GM06990 (cell line): ENCODE measurements around the gene RAB4A.

Source experiments
- DNase-seq: peaks from one replicate; pipeline ENCODE4 v3.0.0-alpha.2; 2011; ENCODE audit not compliant: insufficient read length; ENCODE audit errors: extremely low read depth
- H3K27me3 ChIP-seq: replicated peaks from 2 replicates; pipeline ENCODE4 v1.6.0; 2011; ENCODE audit warnings: low read length; ENCODE audit not compliant: control insufficient read depth, insufficient read depth
- H3K36me3 ChIP-seq: 2 replicates; pipeline ENCODE4 v1.5.1; 2011; ENCODE audit warnings: low read length; ENCODE audit not compliant: control insufficient read depth, insufficient read depth
- H3K4me3 ChIP-seq: replicated peaks from 2 replicates; pipeline ENCODE4 v1.5.1; 2011; ENCODE audit warnings: low read depth, mild to moderate bottlenecking, control low read depth, low read length
- CTCF ChIP-seq: IDR thresholded peaks from 2 replicates; pipeline ENCODE4 v1.5.1; 2011; ENCODE audit warnings: low read length, control low read depth, mild to moderate bottlenecking, inconsistent platforms; ENCODE audit not compliant: insufficient read depth, poor library complexity, severe bottlenecking

Gene RAB4A

DNA sequence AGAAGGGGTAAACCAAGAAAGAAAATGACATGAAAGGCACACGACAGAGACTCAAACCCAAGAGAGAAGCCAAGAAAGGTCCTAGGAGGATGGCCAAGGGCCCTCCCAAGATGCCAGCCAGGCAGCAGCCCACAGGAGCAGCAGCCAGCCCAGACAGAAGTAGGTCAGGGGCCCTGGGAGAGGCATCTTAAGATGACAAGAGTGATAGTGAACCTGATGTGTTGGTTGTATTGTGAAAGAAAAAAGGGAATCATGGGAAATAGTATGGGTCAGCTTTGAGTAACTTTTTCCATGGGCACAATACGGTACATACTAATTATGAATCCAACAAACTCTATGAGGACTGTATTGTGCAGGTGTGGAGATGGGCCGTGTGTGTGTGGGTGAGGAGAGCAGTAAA, 68.6 kb downstream of the RAB4A start:
- DNase-seq: no peak
- Histone ChIP-seq H3K36me3 (no peaks in the 10 kb centered on the region), H3K27me3 (no peaks in the 10 kb centered on the region), H3K4me3 (no peak overlapping the region)
- TF ChIP-seq CTCF: no peak

- TF ChIP-seq CTCF: no peak
- Histone ChIP-seq H3K4me3 (peak overlapping the region; percentile 1), H3K36me3 (no peaks in the 10 kb centered on the region), H3K27me3 (no peaks in the 10 kb centered on the region)
- no peak for DNase-seq
These were observed 69.6 kb downstream of the RAB4A start for GRCh38 chr1:229340496-229340895.

DNA sequence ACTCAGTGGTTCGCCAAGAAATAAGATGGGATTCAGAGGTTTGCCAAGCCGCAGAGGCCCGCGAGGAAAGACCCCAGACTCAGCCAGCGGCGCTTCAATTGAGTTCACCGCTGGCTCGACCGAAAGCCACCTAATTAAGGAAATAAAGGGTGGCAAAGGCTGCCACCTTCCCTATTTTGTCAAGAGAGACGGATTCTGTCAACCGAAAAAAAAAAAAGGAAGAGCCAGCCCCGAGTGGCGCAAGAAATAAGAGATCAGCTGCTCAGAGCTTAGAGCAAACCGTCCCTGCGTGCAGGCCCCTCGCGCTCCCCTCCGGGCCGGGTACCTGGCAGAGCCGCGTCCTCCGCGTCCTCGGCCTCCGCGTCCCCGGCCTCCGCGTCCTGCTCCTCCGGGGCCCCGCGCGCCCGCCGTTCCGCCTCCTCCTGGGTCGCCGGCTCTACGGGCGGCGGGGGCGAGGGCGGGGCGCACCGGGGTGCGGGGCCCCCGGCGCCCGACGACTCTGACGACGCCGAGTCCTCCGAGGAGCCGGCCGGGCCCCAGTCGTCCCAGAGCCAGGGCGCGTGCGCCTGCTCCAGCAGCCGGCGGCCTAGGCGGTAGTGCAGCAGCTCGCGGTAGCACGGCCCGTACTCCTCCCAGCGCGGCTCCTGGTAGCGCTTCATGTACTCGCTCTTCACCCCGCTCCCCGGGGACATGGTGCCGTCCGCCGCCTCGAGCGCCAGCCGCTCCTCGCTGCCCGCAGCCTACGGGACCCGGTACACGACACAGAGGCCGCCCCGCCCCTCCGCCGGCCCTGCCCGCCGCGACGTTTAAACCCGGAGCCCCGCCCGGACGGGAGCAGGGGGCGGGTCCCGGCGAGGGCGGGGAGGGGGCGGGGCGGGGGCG, 71.1 kb downstream of the RAB4A start:
- TF ChIP-seq CTCF: no peak
- DNase-seq: peak; percentile 85
- H3K36me3 ChIP-seq: no peaks in the 10 kb centered on the region
- peaks cover 1% of the 10 kb centered on the region; the same call in 1 of the 2 replicates for H3K27me3 ChIP-seq
- peak overlapping the region; percentile 80 for H3K4me3 ChIP-seq

DNA sequence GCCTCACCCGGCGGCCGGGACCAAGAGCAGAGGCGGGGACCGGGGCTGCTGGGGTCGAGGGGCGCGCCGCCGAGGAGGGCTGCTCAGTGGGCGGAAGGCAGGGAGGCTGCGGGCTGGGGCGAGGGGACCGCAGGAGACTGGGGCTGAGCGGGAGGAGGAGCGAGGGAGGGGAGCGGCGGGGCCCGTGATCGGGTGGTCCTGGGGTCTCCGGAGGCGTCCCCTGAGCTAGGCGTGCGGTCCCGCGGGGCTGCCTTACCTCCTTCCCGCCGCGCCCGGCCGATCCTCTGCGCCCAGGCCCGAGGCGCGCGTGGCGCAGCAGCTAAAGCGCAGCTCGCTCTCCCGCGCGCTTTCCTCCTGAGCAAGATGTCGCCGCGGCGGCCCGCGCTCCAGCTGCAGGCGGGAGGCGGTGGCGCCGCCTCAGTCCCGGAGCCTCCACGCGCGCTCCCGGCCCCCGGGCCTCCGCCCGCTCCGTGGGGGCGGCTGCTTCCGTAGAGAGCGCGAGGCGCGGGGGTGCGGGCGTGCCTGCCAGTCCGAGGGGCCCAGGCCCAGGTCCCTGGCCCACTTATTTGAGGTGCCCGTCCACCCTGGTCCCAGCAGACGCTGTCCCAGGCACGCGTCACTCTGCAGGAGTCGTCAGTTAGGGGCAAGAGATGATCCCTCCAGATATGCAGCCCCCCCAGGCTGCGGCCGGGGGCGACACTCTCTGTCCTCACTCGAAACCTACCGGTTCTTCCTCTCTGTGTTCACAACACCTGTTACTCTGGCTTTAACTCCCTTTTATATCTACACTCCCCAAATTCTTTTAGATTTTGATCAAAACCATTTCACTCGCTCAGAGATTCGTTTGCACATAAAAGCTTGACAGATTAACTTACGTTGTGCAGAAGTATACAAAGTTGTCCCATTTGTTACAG, 72.0 kb downstream of the RAB4A start, which contains the start of gene CCSAP:
Gene CCSAP (minus strand): TSS at position 392 of the 914 bp plus-strand sequence. CDS start 582 bp downstream, outside the sequence.
- Histone ChIP-seq H3K4me3 (peak within 1 kb of the TSS; percentile 80), H3K36me3 (no peaks in the 10 kb centered on the region), H3K27me3 (peaks cover 1% of the 10 kb centered on the region; the same call in 1 of the 2 replicates)
- TF ChIP-seq CTCF: no peak
- DNase-seq: peak; percentile 70

DNA sequence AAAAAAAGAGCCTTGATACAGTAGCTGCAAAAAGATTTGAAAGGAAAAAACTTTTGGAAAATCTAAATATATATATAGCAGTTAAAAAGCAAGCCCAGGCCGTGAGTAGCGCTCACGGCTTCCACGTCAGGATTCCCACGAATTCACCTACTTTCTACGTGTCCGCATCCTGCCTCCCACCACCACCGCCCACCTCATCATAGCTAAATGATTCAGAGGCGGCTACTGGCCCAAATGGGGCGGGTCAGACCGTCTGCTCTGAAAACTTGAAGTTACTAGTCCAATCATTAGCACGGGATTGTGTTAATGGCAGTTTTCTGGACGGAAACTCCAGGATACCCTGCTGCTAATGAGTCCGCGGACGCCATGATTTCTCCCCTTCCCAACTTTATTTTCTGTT, 73.2 kb downstream of the RAB4A start:
- H3K36me3 ChIP-seq: no peaks in the 10 kb centered on the region
- no peak for DNase-seq
- H3K27me3 ChIP-seq: peaks cover 1% of the 10 kb centered on the region; the same call in 1 of the 2 replicates
- H3K4me3 ChIP-seq: no peak overlapping the region
- no peak for TF ChIP-seq CTCF
